Caco-2 (cell line): Measurements from ENCODE around the gene RAB30. TPM values are rescaled to one million over a fixed set of nuclear protein-coding genes. Genes with fewer than 3 reads are reported as not detected.

Experiments used
- BruUV-seq: library from RNA; stranded (reverse); fragments of 400-500 nt; replicated peaks from 2 replicates; lab custom pipeline; 2021; lab: Mats Ljungman, UMichigan
- CTCF ChIA-PET: fragments of 300-600 bp; sonication (Branson Sonifier 250); formaldehyde crosslinking; loops from one replicate; lab custom pipeline; 2022; ENCODE audit warnings: antibody characterized with exemption; lab: Charles Lee
- POLR2A ChIA-PET: fragments of 300-600 bp; sonication (Branson Sonifier 250); formaldehyde crosslinking; loops from one replicate; lab custom pipeline; 2022; ENCODE audit warnings: antibody characterized with exemption; lab: Charles Lee
- DNase-seq, 2 experiments: peaks; one replicate each; pipeline versions ENCODE4 v3.0.0 to v3.0.0-alpha.2; 2020 to 2022
- H3K27me3 ChIP-seq: replicated peaks from 2 replicates; pipeline ENCODE4 v1.6.0; 2011; ENCODE audit warnings: low read length; ENCODE audit not compliant: control insufficient read depth, insufficient read depth
- H3K36me3 ChIP-seq: 2 replicates; pipeline ENCODE4 v1.5.1; 2011; ENCODE audit warnings: low read length; ENCODE audit not compliant: control insufficient read depth, insufficient read depth
- H3K4me1 ChIP-seq: fragments of 250-450 bp; sonication (Bioruptor Pico); 2 replicates; pipeline ENCODE4 v1.5.1; 2020; ENCODE audit warnings: mild to moderate bottlenecking
- H3K4me3 ChIP-seq: 2 replicates; pipeline ENCODE4 v1.5.1; 2011; ENCODE audit warnings: low read depth, mild to moderate bottlenecking, control low read depth, low read length
- H3K9me3 ChIP-seq: fragments of 250-450 bp; sonication (Bioruptor Pico); 2 replicates; pipeline ENCODE4 v1.5.1; 2020; ENCODE audit warnings: mild to moderate bottlenecking, moderate library complexity
- H3K27ac Mint-ChIP-seq: one replicate; pipeline ENCODE4 v1.8.0; 2022; ENCODE audit warnings: mixed read lengths; ENCODE audit not compliant: unreplicated experiment
- H3K27me3 Mint-ChIP-seq: one replicate; pipeline ENCODE4 v1.8.0; 2022; ENCODE audit warnings: mixed read lengths; ENCODE audit not compliant: insufficient read depth, unreplicated experiment
- H3K36me3 Mint-ChIP-seq: one replicate; pipeline ENCODE4 v1.8.0; 2022; ENCODE audit warnings: mild to moderate bottlenecking, mixed read lengths; ENCODE audit not compliant: insufficient read depth, unreplicated experiment
- H3K4me1 Mint-ChIP-seq: one replicate; pipeline ENCODE4 v1.8.0; 2022; ENCODE audit warnings: low read depth, mixed read lengths; ENCODE audit not compliant: unreplicated experiment
- H3K4me3 Mint-ChIP-seq: one replicate; pipeline ENCODE4 v1.8.0; 2022; ENCODE audit warnings: mild to moderate bottlenecking, moderate library complexity, mixed read lengths; ENCODE audit not compliant: unreplicated experiment
- H3K9me3 Mint-ChIP-seq: one replicate; pipeline ENCODE4 v1.8.0; 2022; ENCODE audit warnings: mixed read lengths; ENCODE audit not compliant: unreplicated experiment
- CTCF ChIP-seq, 2 experiments: fragments of 200-600 bp in 1 of 2; IDR thresholded peaks; 1 replicate in 1 of 2; 2 replicates in 1 of 2; pipeline versions ENCODE4 v1.5.1 to v1.8.0; 2011 to 2022; ENCODE audit warnings: antibody characterized with exemption in 1 of 2, control low read depth in 1 of 2, inconsistent platforms in 1 of 2, low read depth in 1 of 2, low read length in 1 of 2, mild to moderate bottlenecking in 1 of 2, moderate library complexity in 1 of 2; ENCODE audit not compliant: insufficient read depth in 1 of 2, severe bottlenecking in 1 of 2, unreplicated experiment in 1 of 2
- intact Hi-C: fragments of 100-400 bp; cut with micrococcal nuclease; formaldehyde crosslinking; loops from one replicate; pipeline ENCODE4 v1.10.0; 2022; ENCODE audit not compliant: unreplicated experiment
- total RNA-seq: library from RNA; stranded (reverse); gene quantifications from 2 replicates; pipeline ENCODE4 v1.2.3, GENCODE V29; 2022

The RAB30 gene
- total RNA-seq, 1 experiment from 2014 or later: 13.5 TPM

- no peaks in the 10 kb centered on the region for H3K9me3 ChIP-seq
- Mint-ChIP-seq H3K4me1 (peaks cover 31% of the 10 kb centered on the region), H3K27me3 (no peaks in the 10 kb centered on the region), H3K36me3 (no peaks in the 10 kb centered on the region), H3K27ac (no peak overlapping the region), H3K4me3 (no peak overlapping the region), H3K9me3 (peaks cover 10% of the 10 kb centered on the region)
- H3K4me1 ChIP-seq: peaks cover 22% of the 10 kb centered on the region
- intact Hi-C loops: no loop called here
- CTCF ChIA-PET: no interaction called here
- no peak overlapping the region for H3K4me3 ChIP-seq
- no peak for TF ChIP-seq CTCF (IDR thresholded peaks at IDR 0.05; ENCODE audit: insufficient read depth in 1 of 2, low read depth in 1 of 2, low read length in 1 of 2, severe bottlenecking in 1 of 2, unreplicated experiment in 1 of 2)
- POLR2A ChIA-PET: no interaction called here
- no peak for DNase-seq
- H3K27me3 ChIP-seq: no peaks in the 10 kb centered on the region
- no TSS peak for BruUV-seq
- H3K36me3 ChIP-seq: no peaks in the 10 kb centered on the region
These were observed 33.8 kb downstream of the RAB30 start for GRCh38 chr11:83037877-83038276.

- no peak for DNase-seq
- intact Hi-C loops: no loop called here
- Histone ChIP-seq H3K36me3 (no peaks in the 10 kb centered on the region), H3K9me3 (no peaks in the 10 kb centered on the region), H3K27me3 (no peaks in the 10 kb centered on the region), H3K4me1 (peaks cover 22% of the 10 kb centered on the region), H3K4me3 (no peak overlapping the region)
- BruUV-seq: no TSS peak
- CTCF ChIA-PET: no interaction called here
- no peaks in the 10 kb centered on the region for H3K27me3 Mint-ChIP-seq
- no peak overlapping the region for H3K4me3 Mint-ChIP-seq
- POLR2A ChIA-PET: interaction anchor here (0.6 kb wide), 1 partner anchor 135 kb away, joined by 5 read pairs; the partner anchor contains the start of gene DDIAS
- H3K36me3 Mint-ChIP-seq: no peaks in the 10 kb centered on the region
- TF ChIP-seq CTCF (IDR thresholded peaks at IDR 0.05; ENCODE audit: insufficient read depth in 1 of 2, low read depth in 1 of 2, low read length in 1 of 2, severe bottlenecking in 1 of 2, unreplicated experiment in 1 of 2): no peak
- H3K27ac Mint-ChIP-seq: no peak overlapping the region
- H3K9me3 Mint-ChIP-seq: peaks cover 10% of the 10 kb centered on the region
- peaks cover 31% of the 10 kb centered on the region for H3K4me1 Mint-ChIP-seq
These were observed 35.0 kb downstream of the RAB30 start for GRCh38 chr11:83036701-83037100.

- H3K27ac Mint-ChIP-seq: no peak overlapping the region
- no peak overlapping the region for H3K4me3 ChIP-seq
- peaks cover 22% of the 10 kb centered on the region for H3K4me1 ChIP-seq
- no peak overlapping the region for H3K4me3 Mint-ChIP-seq
- no peak for DNase-seq
- intact Hi-C loops: no loop called here
- H3K36me3 ChIP-seq: no peaks in the 10 kb centered on the region
- H3K27me3 ChIP-seq: no peaks in the 10 kb centered on the region
- no peaks in the 10 kb centered on the region for H3K36me3 Mint-ChIP-seq
- BruUV-seq: no TSS peak
- TF ChIP-seq CTCF (IDR thresholded peaks at IDR 0.05; ENCODE audit: insufficient read depth in 1 of 2, low read depth in 1 of 2, low read length in 1 of 2, severe bottlenecking in 1 of 2, unreplicated experiment in 1 of 2): no peak
- peaks cover 31% of the 10 kb centered on the region for H3K4me1 Mint-ChIP-seq
- peaks cover 10% of the 10 kb centered on the region for H3K9me3 Mint-ChIP-seq
- CTCF ChIA-PET: interaction anchor here (1.0 kb wide), 1 partner anchor 108 kb away, joined by 3 read pairs; no protein-coding TSS in a partner anchor
- POLR2A ChIA-PET: no interaction called here
- H3K27me3 Mint-ChIP-seq: no peaks in the 10 kb centered on the region
- no peaks in the 10 kb centered on the region for H3K9me3 ChIP-seq
These were observed 36.4 kb downstream of the RAB30 start for GRCh38 chr11:83035070-83035854.
